ENCODE results near the gene CPN1. TPM values are rescaled to one million over a fixed set of nuclear protein-coding genes. Genes with fewer than 3 reads are reported as not detected.

The CPN1 gene
- total and polyA plus RNA-seq, 2 of the 8 experiments (the other 6 are each of a cell fraction or from before 2014, with no cell fraction given): 0.15 to 0.20 TPM

DNA sequence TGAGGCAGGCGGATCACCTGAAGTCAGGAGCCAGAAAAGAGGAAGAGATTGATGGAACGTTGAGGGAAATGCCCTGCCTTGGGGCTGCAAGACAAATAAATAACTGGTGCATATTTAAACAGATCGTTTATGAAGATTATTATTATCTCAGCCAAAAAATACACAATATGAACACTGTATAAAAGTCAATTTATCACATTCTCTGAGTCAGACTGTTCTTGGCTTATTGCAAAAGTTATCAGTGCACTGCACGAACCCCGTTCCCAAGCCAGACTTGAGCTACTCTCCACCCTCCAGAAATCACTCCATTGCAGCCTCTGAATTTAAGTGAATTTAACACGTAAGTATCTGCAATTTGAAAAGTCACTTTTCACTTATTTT, 73.5 kb downstream of the CPN1 start:
- no peak overlapping the region for H4K8ac ChIP-seq (ENCODE audit: extremely low read depth, insufficient read depth, low read length)
- no peak overlapping the region for H3K27ac ChIP-seq (ENCODE audit: low read depth, low read length)
- no peak overlapping the region for H3K4ac ChIP-seq (replicated peaks; ENCODE audit: insufficient read length, low read depth, low read length)
- H3K23me2 ChIP-seq (ENCODE audit: low read depth, low read length): peaks cover 4% of the 10 kb centered on the region; the same call in 1 of the 2 replicates
- H3K56ac ChIP-seq (replicated peaks; ENCODE audit: insufficient read length, low read depth, low read length): no peak overlapping the region
- H3K27me3 ChIP-seq (replicated peaks in 1 of 4; ENCODE audit: control insufficient read depth in 3 of 4, extremely low read depth in 1 of 4, insufficient read depth in 3 of 4, low read length in 3 of 4): no peaks in the 10 kb centered on the region; a peak in 2 of 7 replicates
- no peaks in the 10 kb centered on the region; the same call in 1 of the 2 replicates for H3K79me1 ChIP-seq (ENCODE audit: low read depth, low read length)
- H3K36me3 ChIP-seq (ENCODE audit: control insufficient read depth in 2 of 4, insufficient read depth in 4 of 4, low read length in 3 of 4): no peaks in the 10 kb centered on the region
- H3K4me3 ChIP-seq (ENCODE audit: extremely low read depth in 1 of 4, insufficient read depth in 2 of 4, low read depth in 3 of 4, low read length in 4 of 4): peak overlapping the region in 1 of 4 experiments; percentile 73; a peak in 1 of 8 replicates
- H2AK5ac ChIP-seq (ENCODE audit: low read depth, low read length): no peak overlapping the region
- peaks cover 4 to 11% (median 6%) of the 10 kb centered on the region in 4 experiments; a peak in 5 of 7 replicates for H3K4me1 ChIP-seq (replicated peaks in 1 of 4; ENCODE audit: control insufficient read depth in 3 of 4, insufficient read depth in 4 of 4, low read length in 3 of 4)
- WGBS, 2 experiments (ENCODE audit: extremely low coverage in 1 of 2, insufficient coverage in 1 of 2, insufficient read length in 1 of 2, insufficient replicate concordance in 2 of 2, low coverage in 1 of 2, low lambda C conversion rate in 2 of 2, missing lambda C conversion rate in 1 of 2): 79% methylated on average over 6 of the region's 6 CpGs; no CpG with 5 or more reads in 1 of the 2 experiments
- no peak overlapping the region for H2BK20ac ChIP-seq (ENCODE audit: low read length)
- no peak overlapping the region for H3K18ac ChIP-seq (ENCODE audit: extremely low read depth, low read length)
- no peak overlapping the region for H2BK120ac ChIP-seq (replicated peaks; ENCODE audit: low read depth, low read length)
- no peaks in the 10 kb centered on the region; a peak in 1 of 4 replicates for H3K9me3 ChIP-seq (ENCODE audit: insufficient read depth in 2 of 2, low read depth in 1 of 2, low read length in 1 of 2)
- H2BK15ac ChIP-seq (ENCODE audit: low read length): no peak overlapping the region
- DNase-seq (ENCODE audit: low read depth in 1 of 2, low spot score in 2 of 2) (no peak), FAIRE-seq (no peak)
- no peak overlapping the region for H3K23ac ChIP-seq (ENCODE audit: insufficient read length)
- TF ChIP-seq MAX (IDR thresholded peaks at IDR 0.05): no peak
- no peak for TF ChIP-seq POLR2AphosphoS5 (IDR thresholded peaks at IDR 0.05; ENCODE audit: low read depth, low read length)
- TF ChIP-seq ATF3 (IDR thresholded peaks at IDR 0.05; ENCODE audit: insufficient read depth, low read depth, low read length): no peak
- no peak for TF ChIP-seq NRF1 (IDR thresholded peaks at IDR 0.05; ENCODE audit: low read depth, low read length)
- no peak for TF ChIP-seq PHF8 (conservative IDR thresholded peaks at IDR 0.05; ENCODE audit: low read depth, low read length)
- TF ChIP-seq KDM1A (IDR thresholded peaks at IDR 0.05; ENCODE audit: borderline replicate concordance, low read length): no peak
- TF ChIP-seq BACH1 (IDR thresholded peaks at IDR 0.05; ENCODE audit: low read length): no peak
- TF ChIP-seq SIRT6 (IDR thresholded peaks at IDR 0.05; ENCODE audit: low read length): no peak
- TF ChIP-seq POU5F1 (IDR thresholded peaks at IDR 0.05; ENCODE audit: low read depth, low read length): no peak
- TF ChIP-seq JUND (IDR thresholded peaks at IDR 0.05; ENCODE audit: low read length): no peak
- TF ChIP-seq EGR1 (IDR thresholded peaks at IDR 0.05; ENCODE audit: borderline replicate concordance, low read depth, low read length): no peak
- no peak overlapping the region for H2AFZ ChIP-seq (ENCODE audit: low read length)
- no peak overlapping the region for H3K9ac ChIP-seq (replicated peaks in 1 of 4; ENCODE audit: extremely low read depth in 1 of 4, low read depth in 3 of 4, low read length in 3 of 4)
- no peak overlapping the region for H4K91ac ChIP-seq (replicated peaks; ENCODE audit: insufficient read length, low read length)
- H2BK5ac ChIP-seq (ENCODE audit: low read depth, low read length): no peak overlapping the region
- POLR2A ChIA-PET (ENCODE audit: partially characterized antibody): interaction anchor here (0.9 to 2.1 kb wide), 5 partner anchors 9 to 162 kb away, joined by 3 to 4 read pairs (median 3); no protein-coding TSS in a partner anchor
- H2BK12ac ChIP-seq (ENCODE audit: low read depth, low read length): no peak overlapping the region
- H3K4me2 ChIP-seq (ENCODE audit: insufficient read depth in 1 of 2, low read depth in 2 of 2, low read length in 2 of 2): peak overlapping the region in 1 of 2 experiments; percentile 75; a peak in 1 of 4 replicates
- no peak overlapping the region for H3K14ac ChIP-seq (ENCODE audit: insufficient read length)
- peaks cover 0 to 22% of the 10 kb centered on the region in 2 experiments; a peak in 2 of 4 replicates for H3K79me2 ChIP-seq (ENCODE audit: control insufficient read depth in 1 of 2, insufficient read depth in 2 of 2, low read length in 2 of 2)
- CTCF ChIA-PET (ENCODE audit: partially characterized antibody): interaction anchor here (0.9 to 8.7 kb wide), 12 partner anchors 10 to 162 kb away, joined by 3 to 57 read pairs (median 6); no protein-coding TSS in a partner anchor
- no peak overlapping the region for H4K5ac ChIP-seq (ENCODE audit: insufficient read length, low read depth, low read length)
- peaks cover 0 to 2% of the 10 kb centered on the region in 2 experiments for H4K20me1 ChIP-seq (replicated peaks in 1 of 2; ENCODE audit: control insufficient read depth in 1 of 2, insufficient read depth in 2 of 2, low read length in 2 of 2)
